ENCODE results near the gene DYNLT5. TPM values are rescaled to one million over a fixed set of nuclear protein-coding genes. Genes with fewer than 3 reads are reported as not detected.

DYNLT5 gene
- total and polyA plus RNA-seq, 2 donors (not counting 1 experiment from before 2014, with no cell fraction given), result not detected

DNA sequence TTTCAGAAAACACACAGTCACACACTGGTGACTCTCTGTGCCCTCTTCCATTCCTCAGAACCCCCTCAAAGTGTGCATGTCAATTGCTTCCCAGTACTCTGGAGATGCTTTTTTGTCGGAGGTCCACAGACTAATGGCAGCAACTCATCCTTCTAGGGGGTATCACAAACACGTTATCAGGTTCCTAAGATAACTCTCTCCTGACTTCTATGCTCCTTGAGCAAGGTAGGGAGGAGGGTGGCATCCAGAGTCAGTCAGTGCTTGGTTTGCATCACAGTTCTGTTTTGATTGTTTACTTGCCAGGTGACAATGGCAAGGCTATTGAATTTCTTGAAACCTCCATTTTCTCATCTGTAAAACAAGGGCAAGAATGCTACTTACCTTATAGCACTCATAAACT is 39.4 kb upstream of the DYNLT5 start:
- H3K9ac ChIP-seq (ENCODE audit: low read length), result no peak overlapping the region
- POLR2A ChIA-PET, result no interaction called here
- H3K4me3 ChIP-seq (ENCODE audit: control extremely low read depth in 1 of 5, extremely low read depth in 1 of 5, insufficient read depth in 1 of 5, low read depth in 2 of 5, low read length in 4 of 5), result no peak overlapping the region
- no peak overlapping the region for H3K27ac ChIP-seq (ENCODE audit: low read length in 2 of 2)
- no peak overlapping the region for H2AFZ ChIP-seq (ENCODE audit: insufficient read depth, low read depth, low read length, poor library complexity, severe bottlenecking)
- no peak overlapping the region for H3K27ac Mint-ChIP-seq
- H3K27me3 ChIP-seq (replicated peaks in 1 of 4; ENCODE audit: control extremely low read depth in 1 of 4, control insufficient read depth in 3 of 4, insufficient read depth in 4 of 4, low read length in 3 of 4), result no peaks in the 10 kb centered on the region
- no peak overlapping the region for H3K4me2 ChIP-seq (replicated peaks; ENCODE audit: low read depth, low read length, poor library complexity, severe bottlenecking)
- H3K4me3 Mint-ChIP-seq, result no peak overlapping the region
- DNase-seq, result no peak
- CTCF ChIA-PET, result no interaction called here
- no peaks in the 10 kb centered on the region for H3K36me3 ChIP-seq (replicated peaks in 1 of 2; ENCODE audit: control extremely low read depth in 1 of 2, control insufficient read depth in 1 of 2, extremely low read depth in 1 of 2, insufficient read depth in 2 of 2, low read length in 1 of 2)
- no peaks in the 10 kb centered on the region for H3K4me1 Mint-ChIP-seq
- no peaks in the 10 kb centered on the region for H3K9me3 Mint-ChIP-seq (ENCODE audit: insufficient read depth)
- no peaks in the 10 kb centered on the region for H3K9me3 ChIP-seq (ENCODE audit: control extremely low read depth in 1 of 3, control insufficient read depth in 2 of 3, insufficient read depth in 1 of 3, low read length in 2 of 3)
- intact Hi-C loops (cut with micrococcal nuclease), result no loop called here
- no peaks in the 10 kb centered on the region for H3K79me2 ChIP-seq (ENCODE audit: control insufficient read depth, insufficient read depth, low read length)
- no peaks in the 10 kb centered on the region for H3K4me1 ChIP-seq (ENCODE audit: control insufficient read depth in 2 of 2, insufficient read depth in 2 of 2, low read length in 2 of 2)
- no peak for ATAC-seq (ENCODE audit: low read depth)
- whole genome bisulfite sequencing (ENCODE audit: insufficient coverage), result 40% methylated on average over 1 of the region's 2 CpGs
- TF ChIP-seq, protein P1, sequence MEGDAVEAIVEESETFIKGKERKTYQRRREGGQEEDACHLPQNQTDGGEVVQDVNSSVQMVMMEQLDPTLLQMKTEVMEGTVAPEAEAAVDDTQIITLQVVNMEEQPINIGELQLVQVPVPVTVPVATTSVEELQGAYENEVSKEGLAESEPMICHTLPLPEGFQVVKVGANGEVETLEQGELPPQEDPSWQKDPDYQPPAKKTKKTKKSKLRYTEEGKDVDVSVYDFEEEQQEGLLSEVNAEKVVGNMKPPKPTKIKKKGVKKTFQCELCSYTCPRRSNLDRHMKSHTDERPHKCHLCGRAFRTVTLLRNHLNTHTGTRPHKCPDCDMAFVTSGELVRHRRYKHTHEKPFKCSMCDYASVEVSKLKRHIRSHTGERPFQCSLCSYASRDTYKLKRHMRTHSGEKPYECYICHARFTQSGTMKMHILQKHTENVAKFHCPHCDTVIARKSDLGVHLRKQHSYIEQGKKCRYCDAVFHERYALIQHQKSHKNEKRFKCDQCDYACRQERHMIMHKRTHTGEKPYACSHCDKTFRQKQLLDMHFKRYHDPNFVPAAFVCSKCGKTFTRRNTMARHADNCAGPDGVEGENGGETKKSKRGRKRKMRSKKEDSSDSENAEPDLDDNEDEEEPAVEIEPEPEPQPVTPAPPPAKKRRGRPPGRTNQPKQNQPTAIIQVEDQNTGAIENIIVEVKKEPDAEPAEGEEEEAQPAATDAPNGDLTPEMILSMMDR (IDR thresholded peaks at IDR 0.05), result no peak
- no peak for TF ChIP-seq EZH2 (IDR thresholded peaks at IDR 0.05; ENCODE audit: borderline replicate concordance, insufficient read depth, low read depth, low read length, poor library complexity, severe bottlenecking)
- no peaks in the 10 kb centered on the region for H4K20me1 ChIP-seq (ENCODE audit: control insufficient read depth, insufficient read depth, low read length, poor library complexity, severe bottlenecking)
- peaks cover 12% of the 10 kb centered on the region for H3K27me3 Mint-ChIP-seq

DNA sequence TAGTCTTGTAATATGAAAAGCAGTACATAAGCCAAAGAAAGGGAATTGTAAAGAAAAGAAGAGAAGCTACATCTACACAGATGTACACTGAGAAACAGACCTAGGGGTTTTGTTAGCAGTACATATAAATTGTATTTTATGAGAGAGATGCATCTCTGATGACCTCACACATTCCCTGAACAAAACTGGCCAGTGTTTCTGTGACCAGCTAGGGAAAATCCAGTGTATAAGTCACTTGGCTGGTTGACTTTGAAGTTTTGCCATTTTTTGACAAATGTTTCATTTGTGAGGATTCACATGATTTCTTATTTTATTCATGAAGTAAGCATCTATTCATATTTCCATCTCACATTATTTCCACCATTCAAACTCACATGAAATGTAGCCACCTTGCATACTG is 28.3 kb upstream of the DYNLT5 start:
- H3K36me3 ChIP-seq (replicated peaks in 1 of 2; ENCODE audit: control extremely low read depth in 1 of 2, control insufficient read depth in 1 of 2, extremely low read depth in 1 of 2, insufficient read depth in 2 of 2, low read length in 1 of 2), result no peaks in the 10 kb centered on the region
- intact Hi-C loops (cut with micrococcal nuclease), result no loop called here
- H3K27me3 Mint-ChIP-seq, result peaks cover 43% of the 10 kb centered on the region
- ChIA-PET CTCF (no interaction called here), POLR2A (no interaction called here)
- no peaks in the 10 kb centered on the region for H4K20me1 ChIP-seq (ENCODE audit: control insufficient read depth, insufficient read depth, low read length, poor library complexity, severe bottlenecking)
- H3K4me1 Mint-ChIP-seq, result peaks cover 4% of the 10 kb centered on the region
- H3K27ac Mint-ChIP-seq, result no peak overlapping the region
- no peaks in the 10 kb centered on the region for H3K79me2 ChIP-seq (ENCODE audit: control insufficient read depth, insufficient read depth, low read length)
- no peak overlapping the region for H2AFZ ChIP-seq (ENCODE audit: insufficient read depth, low read depth, low read length, poor library complexity, severe bottlenecking)
- H3K9me3 ChIP-seq (ENCODE audit: control extremely low read depth in 1 of 3, control insufficient read depth in 2 of 3, insufficient read depth in 1 of 3, low read length in 2 of 3), result no peaks in the 10 kb centered on the region
- no peak overlapping the region for H3K9ac ChIP-seq (ENCODE audit: low read length)
- ATAC-seq (ENCODE audit: low read depth) (no peak), DNase-seq (no peak)
- no peak overlapping the region for H3K4me3 ChIP-seq (ENCODE audit: control extremely low read depth in 1 of 5, extremely low read depth in 1 of 5, insufficient read depth in 1 of 5, low read depth in 2 of 5, low read length in 4 of 5)
- TF ChIP-seq EZH2 (IDR thresholded peaks at IDR 0.05; ENCODE audit: borderline replicate concordance, insufficient read depth, low read depth, low read length, poor library complexity, severe bottlenecking), result no peak
- TF ChIP-seq, protein P1 (IDR thresholded peaks at IDR 0.05), result no peak
- peaks cover 2% of the 10 kb centered on the region for H3K9me3 Mint-ChIP-seq (ENCODE audit: insufficient read depth)
- H3K27ac ChIP-seq (ENCODE audit: low read length in 2 of 2), result no peak overlapping the region
- no peak overlapping the region for H3K4me2 ChIP-seq (replicated peaks; ENCODE audit: low read depth, low read length, poor library complexity, severe bottlenecking)
- no peak overlapping the region for H3K4me3 Mint-ChIP-seq
- H3K4me1 ChIP-seq (ENCODE audit: control insufficient read depth in 2 of 2, insufficient read depth in 2 of 2, low read length in 2 of 2), result no peaks in the 10 kb centered on the region
- no peaks in the 10 kb centered on the region for H3K27me3 ChIP-seq (replicated peaks in 1 of 4; ENCODE audit: control extremely low read depth in 1 of 4, control insufficient read depth in 3 of 4, insufficient read depth in 4 of 4, low read length in 3 of 4)

Data from B cell (primary cell).